Right atrium auricular region (tissue), 2 donors: ENCODE results near the gene OSGEP. TPM values are rescaled to one million over a fixed set of nuclear protein-coding genes. Genes with fewer than 3 reads are reported as not detected.

Experiments
- DNase-seq: peaks from one replicate; pipeline ENCODE4 v3.0.0-alpha.2; 2019; ENCODE audit warnings: low spot score
- H3K27ac ChIP-seq, 2 donors: fragments of 200-600 bp; sonication (generic); 1 replicate in 1 of 2; 2 replicates in 1 of 2; pipeline ENCODE4 v1.5.1; 2016 to 2019
- H3K27me3 ChIP-seq, 2 donors: fragments of 200-600 bp; sonication (generic); one replicate each; pipeline versions ENCODE4 v1.5.1 to v1.6.0; 2017 to 2019
- H3K36me3 ChIP-seq: fragments of 200-600 bp; sonication (generic); one replicate; pipeline ENCODE4 v1.5.1; 2016
- H3K4me1 ChIP-seq, 2 donors: fragments of 200-600 bp; sonication (generic); one replicate each; pipeline versions ENCODE4 v1.5.1 to v1.6.0; 2017 to 2019
- H3K4me3 ChIP-seq, 2 donors: fragments of 200-600 bp; sonication (generic); 1 replicate in 1 of 2; 2 replicates in 1 of 2; pipeline ENCODE4 v1.5.1; 2017 to 2019; ENCODE audit warnings: mild to moderate bottlenecking in 1 of 2, moderate library complexity in 1 of 2
- H3K9me3 ChIP-seq, 2 donors: fragments of 200-600 bp; sonication (generic); one replicate each; pipeline ENCODE4 v1.5.1; 2019
- CTCF ChIP-seq, 2 donors: fragments of 200-600 bp; sonication (generic); IDR thresholded peaks; one replicate each; pipeline ENCODE4 v1.5.1; 2019; ENCODE audit warnings: antibody characterized with exemption in 2 of 2
- total RNA-seq, 2 donors: library from RNA; depleted of rRNA; stranded (reverse); fragments of >200 nt; gene quantifications; one replicate each; pipeline ENCODE4 v1.1.0, GENCODE V29; 2016

Gene OSGEP
- total RNA-seq, 2 donors from 2014 or later: 23.8 to 30.1 TPM

DNA sequence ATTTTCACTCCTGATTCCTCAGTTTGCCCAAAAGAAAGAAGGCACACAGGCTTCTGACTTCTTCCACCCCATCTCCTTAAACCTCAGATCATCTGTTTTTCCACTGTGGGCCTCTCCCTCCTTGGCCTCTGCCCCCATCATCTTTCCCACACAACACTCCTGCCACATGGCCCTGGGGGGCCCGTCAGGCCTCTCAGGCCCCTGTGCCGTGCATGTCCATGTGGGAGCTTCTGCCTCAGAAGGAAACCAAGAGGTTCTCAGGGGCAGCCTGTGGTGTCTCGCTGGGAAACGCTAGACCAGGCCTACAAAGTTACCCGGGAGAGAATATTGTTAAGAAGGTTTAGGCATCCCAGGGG, 26.6 kb downstream of the OSGEP start:
- no peak for TF ChIP-seq CTCF (IDR thresholded peaks at IDR 0.05)
- H3K27me3 ChIP-seq: no peaks in the 10 kb centered on the region
- no peaks in the 10 kb centered on the region for H3K36me3 ChIP-seq
- H3K27ac ChIP-seq: no peak overlapping the region
- H3K9me3 ChIP-seq: no peaks in the 10 kb centered on the region
- DNase-seq: no peak
- H3K4me3 ChIP-seq: no peak overlapping the region
- peaks cover 0 to 9% of the 10 kb centered on the region in 2 donors for H3K4me1 ChIP-seq

GRCh38 chr14:20427231-20428009, 27.2 kb downstream of the OSGEP start:
- Histone ChIP-seq H3K9me3 (no peaks in the 10 kb centered on the region), H3K4me3 (no peak overlapping the region), H3K4me1 (peaks cover 0 to 9% of the 10 kb centered on the region in 2 donors), H3K27me3 (no peaks in the 10 kb centered on the region), H3K36me3 (no peaks in the 10 kb centered on the region), H3K27ac (no peak overlapping the region)
- no peak for TF ChIP-seq CTCF (IDR thresholded peaks at IDR 0.05)
- DNase-seq: no peak

- H3K4me1 ChIP-seq: peaks cover 0 to 2% of the 10 kb centered on the region in 2 donors
- no peak for TF ChIP-seq CTCF (IDR thresholded peaks at IDR 0.05)
- no peak overlapping the region for H3K4me3 ChIP-seq
- DNase-seq: no peak
- H3K27me3 ChIP-seq: no peaks in the 10 kb centered on the region
- H3K36me3 ChIP-seq: no peaks in the 10 kb centered on the region
- H3K9me3 ChIP-seq: no peaks in the 10 kb centered on the region
- H3K27ac ChIP-seq: no peak overlapping the region
Measured at GRCh38 chr14:20424851-20425250, 29.8 kb downstream of the OSGEP start.

- Histone ChIP-seq H3K4me1 (no peaks in the 10 kb centered on the region), H3K36me3 (no peaks in the 10 kb centered on the region), H3K27me3 (no peaks in the 10 kb centered on the region), H3K27ac (no peak overlapping the region), H3K9me3 (no peaks in the 10 kb centered on the region), H3K4me3 (no peak overlapping the region)
- TF ChIP-seq CTCF (IDR thresholded peaks at IDR 0.05): no peak
- no peak for DNase-seq
Measured at GRCh38 chr14:20422886-20423285, 31.7 kb downstream of the OSGEP start.

GRCh38 chr14:20421267-20421666, 33.3 kb downstream of the OSGEP start:
- Histone ChIP-seq H3K9me3 (no peaks in the 10 kb centered on the region), H3K27me3 (no peaks in the 10 kb centered on the region), H3K36me3 (no peaks in the 10 kb centered on the region), H3K4me3 (no peak overlapping the region), H3K4me1 (no peaks in the 10 kb centered on the region), H3K27ac (no peak overlapping the region)
- no peak for TF ChIP-seq CTCF (IDR thresholded peaks at IDR 0.05)
- no peak for DNase-seq

DNA sequence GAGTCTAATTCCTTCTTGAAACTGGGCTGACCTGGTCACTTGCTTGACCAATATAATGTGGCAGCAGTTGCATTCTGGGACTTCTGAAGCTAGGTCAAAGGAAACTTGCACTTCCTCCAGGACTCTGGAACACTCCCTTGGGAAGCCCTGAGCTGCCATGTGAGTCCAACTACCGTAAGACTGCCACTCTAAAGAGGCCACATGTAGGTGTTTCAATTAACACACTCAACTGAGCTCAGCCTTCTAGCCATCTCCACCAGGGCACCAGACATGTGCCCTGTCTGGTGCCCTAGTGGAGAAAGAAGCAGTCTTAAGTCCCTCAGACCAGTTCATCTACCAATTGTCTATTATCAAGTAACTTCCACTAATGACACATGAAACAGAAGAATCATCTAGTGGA, 35.2 kb downstream of the OSGEP start:
- Histone ChIP-seq H3K4me1 (no peaks in the 10 kb centered on the region), H3K9me3 (no peaks in the 10 kb centered on the region), H3K27me3 (no peaks in the 10 kb centered on the region), H3K27ac (no peak overlapping the region), H3K36me3 (no peaks in the 10 kb centered on the region), H3K4me3 (no peak overlapping the region)
- TF ChIP-seq CTCF (IDR thresholded peaks at IDR 0.05): no peak
- no peak for DNase-seq
